Fibroblast of skin of right quadriceps (primary cell): ENCODE results near the gene TGFBR3.

ENCODE experiments used
- DNase-seq: peaks from one replicate; pipeline ENCODE4 v3.0.0-alpha.2; 2013

Gene TGFBR3

DNA sequence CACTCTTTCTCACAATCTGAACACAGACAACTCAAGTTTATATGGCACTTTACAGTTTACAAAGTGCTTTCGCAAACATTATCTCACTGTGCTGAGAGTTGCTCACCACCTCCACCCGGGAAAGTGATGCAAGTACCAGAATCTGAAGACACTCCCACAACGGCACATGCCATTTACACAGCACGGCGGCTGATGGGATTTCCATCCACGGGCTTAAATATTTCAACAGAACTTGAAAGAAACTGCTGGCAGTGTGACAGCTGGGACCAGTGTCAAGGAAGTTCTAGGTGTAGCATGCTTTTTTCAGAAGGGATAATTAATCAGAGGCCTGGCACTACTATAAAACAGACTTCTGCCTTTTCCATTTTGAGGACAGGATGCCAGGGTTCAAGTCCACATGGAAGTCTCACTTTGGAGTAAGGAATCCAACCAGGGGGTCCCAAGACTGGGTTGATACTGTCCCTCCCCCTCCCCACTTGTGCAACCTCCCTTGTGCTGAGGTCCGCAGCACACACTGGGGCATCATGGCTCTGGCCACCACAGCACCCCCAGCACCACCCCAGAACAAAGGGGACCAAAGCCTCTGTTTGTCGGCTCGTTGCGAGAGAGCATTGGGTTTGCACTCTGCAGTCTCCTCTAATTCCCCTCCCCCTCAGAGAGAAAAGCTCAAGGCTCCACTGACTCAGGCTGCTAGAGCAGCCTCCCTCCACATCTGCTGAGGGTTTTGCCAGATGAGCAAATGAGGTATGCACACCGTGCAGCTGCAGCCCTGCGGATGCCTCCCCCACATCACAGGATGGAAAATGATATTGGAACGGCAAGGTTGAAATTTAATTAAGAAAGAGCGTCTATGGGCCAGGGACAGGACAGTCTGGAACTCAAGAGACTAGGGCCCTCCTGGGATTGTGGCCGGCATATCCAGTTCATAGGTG is 154.9 kb downstream of the TGFBR3 start:
- DNase-seq = peak; percentile 79

DNA sequence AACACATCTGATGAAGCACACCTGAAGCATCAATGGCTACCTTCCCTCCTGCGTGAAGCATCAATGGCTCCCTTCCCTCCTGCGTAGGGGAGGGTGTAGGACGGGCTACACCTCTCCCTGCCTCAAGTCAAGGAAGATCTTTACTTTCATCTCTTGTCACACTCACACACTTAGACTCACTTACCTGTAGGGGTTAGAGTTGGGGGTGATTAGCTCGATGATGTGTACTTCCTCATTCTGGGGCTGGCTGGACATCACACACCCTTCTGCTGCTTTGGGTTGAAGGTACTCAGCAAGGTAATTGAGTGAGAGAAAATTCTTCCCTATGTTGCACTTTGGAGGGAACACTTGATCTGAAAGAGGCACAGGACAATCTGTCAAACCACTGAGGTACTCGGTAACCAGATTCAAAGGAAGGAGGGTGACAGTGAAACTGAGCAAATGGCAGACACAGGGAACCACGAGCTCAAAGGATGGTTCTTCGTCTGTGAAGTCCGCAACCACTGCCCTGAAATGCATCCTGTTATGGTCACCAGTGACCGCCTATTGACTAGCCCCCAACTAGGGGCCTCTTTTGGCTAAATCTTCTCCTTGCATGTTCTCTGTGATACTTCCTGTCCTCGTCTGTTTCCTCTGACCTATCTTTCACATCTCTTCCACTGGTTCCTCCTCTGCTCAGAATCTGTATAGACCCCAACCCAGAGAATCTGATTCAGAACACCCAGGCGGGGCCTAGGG is 156.2 kb downstream of the TGFBR3 start:
- DNase-seq = no peak

DNA sequence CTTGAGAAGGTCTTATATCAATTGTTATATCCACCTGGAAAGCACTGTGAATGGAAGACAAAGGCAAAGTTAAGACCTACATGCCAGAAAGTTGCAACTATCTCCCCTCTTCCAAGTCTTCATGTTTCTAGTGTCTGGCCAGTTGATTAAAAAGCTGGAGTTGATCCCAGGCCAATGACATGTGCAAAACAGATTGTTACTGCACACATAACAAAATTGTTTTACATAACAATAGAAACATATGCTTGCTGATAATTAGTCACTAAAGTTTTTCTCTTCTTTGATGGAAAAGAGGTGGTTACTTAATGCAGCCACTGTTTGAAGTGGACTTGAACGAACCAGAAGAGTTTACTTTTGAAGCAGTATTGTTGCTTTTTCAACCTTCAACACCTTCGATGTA is 158.2 kb downstream of the TGFBR3 start:
- DNase-seq = no peak

DNA sequence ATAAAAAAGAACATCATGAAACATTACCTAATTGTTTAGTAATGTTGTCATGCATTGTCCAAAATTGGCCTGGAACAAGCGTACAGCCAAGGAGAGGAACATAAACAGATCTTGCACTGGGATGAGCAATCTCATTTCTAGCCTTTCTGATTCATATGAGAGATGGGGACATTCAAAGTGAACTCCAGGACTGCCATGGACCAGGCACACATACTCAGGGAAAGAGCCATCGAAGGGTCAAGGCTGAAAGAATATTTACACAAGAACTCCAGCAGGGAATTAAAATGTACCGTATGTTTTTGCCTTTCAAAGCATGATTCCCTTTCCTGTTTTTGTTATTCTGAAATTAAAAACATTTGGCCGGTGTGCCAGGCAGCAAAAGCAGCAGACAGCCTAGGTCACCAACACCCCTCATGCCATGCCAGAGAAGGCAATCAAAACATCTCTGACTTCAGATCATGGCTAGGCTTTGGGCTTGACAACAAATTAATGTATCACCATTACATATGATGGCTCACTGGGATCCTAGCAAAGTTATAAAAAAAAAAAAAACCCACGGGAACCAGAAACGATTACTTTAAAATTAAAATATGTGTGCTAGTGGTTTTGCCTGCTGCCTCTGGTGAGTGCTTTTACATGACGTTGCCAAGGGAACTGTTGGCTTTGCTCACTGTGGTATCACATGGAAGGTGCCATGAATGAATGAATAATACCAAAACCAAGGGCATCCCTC is 159.8 kb downstream of the TGFBR3 start:
- peak; percentile 85 for DNase-seq

DNA sequence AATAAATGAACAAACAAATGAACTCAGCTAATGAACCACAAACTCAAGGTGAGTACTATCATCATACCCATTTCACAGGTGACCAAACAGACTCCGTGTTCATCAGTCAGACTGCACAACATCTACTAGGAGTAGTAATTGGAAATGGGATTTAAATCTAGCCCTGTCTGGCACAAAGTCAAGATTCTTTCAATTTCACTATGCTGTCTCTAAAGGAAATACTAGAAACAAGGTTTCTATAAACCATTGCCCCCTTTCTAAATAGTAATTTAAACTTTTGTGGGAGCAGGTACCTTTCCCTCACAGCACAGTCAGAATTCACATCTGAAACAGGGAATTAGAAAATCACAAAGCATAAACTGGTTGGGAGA is 160.3 kb downstream of the TGFBR3 start:
- DNase-seq = no peak

DNA sequence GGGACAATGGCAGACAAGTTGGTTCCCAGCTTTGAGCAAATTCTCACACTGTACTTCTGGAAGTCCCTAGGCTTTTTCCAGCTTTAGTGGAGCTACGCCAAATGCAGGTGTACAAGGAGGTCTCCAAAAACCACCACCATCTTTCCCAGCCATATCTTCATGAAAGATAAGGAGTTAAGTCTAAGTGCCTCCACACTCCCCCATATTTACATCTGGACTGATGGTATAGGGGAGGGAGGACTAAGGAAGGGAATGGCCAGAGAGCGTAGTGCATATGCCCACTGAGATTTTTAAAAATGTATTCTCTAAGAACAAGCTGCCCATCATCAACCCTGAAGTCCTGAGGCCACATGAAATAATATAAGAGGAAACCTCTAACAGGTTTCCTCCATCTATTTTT is 161.3 kb downstream of the TGFBR3 start:
- no peak for DNase-seq

DNA sequence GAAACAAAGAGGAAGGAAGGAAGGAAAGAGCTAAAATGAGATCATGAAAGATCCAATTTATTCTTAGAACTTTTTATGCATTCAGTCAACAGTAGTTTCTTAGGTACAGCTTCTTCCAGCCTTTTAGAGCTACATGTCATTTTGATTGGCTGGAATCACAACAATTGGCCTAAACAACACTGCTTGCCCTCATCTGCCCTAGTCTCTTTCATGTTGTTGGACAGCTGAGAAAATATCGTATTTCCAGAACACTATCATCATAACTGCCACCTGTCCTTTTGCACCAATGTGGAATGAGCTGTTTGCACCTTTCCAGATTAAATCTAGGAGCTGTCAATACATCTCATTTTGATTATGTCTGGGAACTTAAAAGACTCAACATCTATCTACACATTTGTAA is 161.7 kb downstream of the TGFBR3 start:
- DNase-seq = no peak

DNA sequence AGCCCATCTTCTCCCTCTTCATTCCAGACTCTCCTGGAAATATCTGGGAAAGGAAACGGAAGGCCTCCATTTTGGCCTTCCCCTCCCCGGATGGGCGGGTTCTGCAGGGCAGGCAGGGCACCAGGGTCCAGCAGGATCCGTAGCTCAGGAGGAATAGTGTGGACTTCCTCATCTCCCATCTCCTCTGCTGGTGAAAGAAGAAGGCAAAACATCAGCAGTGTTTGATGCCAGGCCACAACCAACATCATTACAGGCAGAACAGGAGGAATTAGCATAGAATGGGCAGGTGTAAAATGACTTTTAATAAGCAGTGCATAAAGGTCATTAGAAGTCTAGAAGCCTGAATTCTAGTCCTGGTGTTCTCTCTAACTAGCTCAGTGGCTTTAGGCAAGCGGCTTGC is 165.9 kb downstream of the TGFBR3 start:
- no peak for DNase-seq

DNA sequence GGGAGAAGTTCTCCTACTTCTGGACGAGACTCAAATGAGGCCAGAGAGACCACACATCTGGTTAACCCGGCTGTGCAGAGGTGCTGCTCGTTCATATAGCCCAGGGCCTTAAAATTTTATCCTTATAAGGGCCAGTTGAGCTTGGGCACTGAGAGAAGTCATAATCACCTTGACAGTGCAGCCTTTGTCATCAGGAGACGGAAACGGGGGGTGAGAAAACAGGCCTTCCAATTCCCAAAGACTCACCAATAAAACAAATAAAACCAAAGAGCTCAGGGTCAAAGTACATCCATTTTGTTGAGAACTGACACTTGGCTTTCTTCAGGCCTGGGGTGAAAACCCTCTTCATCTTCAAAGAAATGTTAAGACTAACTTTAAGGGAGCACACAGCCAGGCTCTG is 167.1 kb downstream of the TGFBR3 start:
- no peak for DNase-seq

DNA sequence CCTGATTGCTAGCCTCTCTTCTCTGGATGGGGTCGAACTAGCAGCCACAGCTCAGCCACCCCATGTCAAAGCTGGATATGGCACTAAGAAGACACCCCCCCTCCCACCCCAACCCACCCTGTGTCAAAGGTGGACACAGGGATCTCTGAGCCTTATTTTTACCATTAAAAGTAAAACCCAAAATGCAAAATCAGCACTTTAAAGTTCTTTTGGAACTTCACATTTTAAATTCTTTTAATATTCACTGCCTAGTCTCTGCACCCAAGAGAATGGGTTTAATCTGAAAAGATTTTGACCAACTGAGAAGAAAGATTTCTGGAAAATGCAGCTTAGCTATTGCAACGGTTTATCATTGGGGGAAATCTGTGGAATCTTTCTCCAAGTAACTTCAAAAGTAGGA is 167.6 kb downstream of the TGFBR3 start:
- DNase-seq = no peak

DNA sequence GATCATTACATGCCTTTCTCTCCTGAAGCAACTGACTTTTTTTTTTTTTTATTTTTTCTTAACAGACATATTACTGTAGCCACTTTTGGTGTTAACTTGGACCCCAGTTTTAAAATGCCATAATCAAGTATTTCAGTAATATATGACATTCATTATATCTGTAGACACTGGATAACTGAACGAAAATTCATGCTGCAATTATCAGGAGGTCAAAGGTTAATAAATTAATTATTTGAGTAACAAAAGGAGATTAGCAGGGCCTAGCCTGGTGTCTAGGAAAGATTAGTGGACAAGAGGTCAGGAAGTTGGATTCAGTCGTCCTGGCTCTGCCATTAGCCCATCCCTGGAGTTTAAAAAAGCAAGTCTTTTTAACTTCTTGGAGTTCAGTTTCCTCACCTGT is 168.1 kb downstream of the TGFBR3 start:
- no peak for DNase-seq

DNA sequence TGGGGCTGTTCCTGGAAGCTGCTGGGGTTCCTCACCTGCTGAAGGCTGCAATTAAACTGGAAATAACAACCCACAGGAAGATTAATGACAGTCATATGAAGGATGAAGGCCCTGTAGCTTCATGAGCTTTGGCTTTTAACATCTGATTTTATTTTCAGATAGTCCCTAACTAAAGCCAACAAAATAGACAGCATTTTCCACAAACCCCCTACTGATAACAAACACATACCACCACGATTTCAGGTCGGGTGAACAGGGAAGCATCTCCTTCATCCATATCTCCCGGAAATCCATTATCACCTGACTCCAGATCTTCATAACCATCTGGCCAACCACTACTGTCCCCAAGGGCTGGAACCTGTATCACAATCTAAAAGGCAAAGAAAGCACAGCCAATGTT is 169.6 kb downstream of the TGFBR3 start:
- DNase-seq = no peak

DNA sequence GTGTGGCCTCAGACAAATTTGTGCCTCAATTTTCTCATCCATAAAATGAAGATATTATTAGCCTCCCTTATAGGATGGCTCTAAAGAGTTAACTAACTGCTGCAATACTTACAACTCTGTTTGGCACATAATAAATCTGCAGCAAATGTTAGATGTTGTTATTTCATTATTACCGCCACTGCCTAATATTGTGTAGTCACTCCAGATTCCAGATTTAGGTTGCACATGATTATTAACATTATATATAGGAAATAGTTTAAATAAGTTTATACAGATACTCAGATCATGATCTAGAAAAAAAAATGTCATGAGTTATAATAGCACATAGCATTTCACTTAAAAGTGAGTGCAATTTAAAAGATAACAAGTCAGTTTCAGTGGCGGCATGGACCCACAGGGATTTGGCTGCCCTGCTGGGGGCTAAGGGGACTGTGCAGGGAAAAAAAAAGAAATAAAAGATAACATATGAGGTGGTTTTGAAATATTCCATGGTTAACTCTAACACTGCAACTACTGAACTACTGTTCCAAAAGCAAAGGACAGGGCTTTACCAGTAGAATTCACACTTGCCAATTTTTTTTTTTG is 170.4 kb downstream of the TGFBR3 start:
- no peak for DNase-seq

DNA sequence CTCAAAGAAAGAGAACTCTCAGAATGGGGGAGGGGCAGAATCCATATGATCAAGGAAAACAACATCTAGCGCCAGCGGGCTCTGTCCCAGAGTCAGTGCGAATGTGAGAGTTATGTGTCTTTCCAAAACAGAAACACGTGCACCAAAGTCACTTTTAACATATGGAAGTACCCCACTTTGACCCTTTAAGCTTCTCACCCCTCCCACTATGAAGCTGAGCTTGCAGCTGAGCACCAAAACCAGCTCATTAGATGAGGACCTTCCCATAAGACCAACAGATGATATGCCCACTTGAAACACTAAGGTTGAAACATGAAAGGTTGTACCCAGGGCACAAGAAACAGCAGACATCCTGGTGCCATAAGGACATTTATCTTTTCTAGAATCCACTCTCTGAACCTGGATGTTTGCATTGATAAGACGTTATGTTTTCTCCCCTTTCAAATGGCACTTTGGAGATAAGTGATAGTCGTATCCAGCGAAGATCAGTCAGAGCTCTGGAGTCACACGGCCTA is 171.0 kb downstream of the TGFBR3 start:
- no peak for DNase-seq

DNA sequence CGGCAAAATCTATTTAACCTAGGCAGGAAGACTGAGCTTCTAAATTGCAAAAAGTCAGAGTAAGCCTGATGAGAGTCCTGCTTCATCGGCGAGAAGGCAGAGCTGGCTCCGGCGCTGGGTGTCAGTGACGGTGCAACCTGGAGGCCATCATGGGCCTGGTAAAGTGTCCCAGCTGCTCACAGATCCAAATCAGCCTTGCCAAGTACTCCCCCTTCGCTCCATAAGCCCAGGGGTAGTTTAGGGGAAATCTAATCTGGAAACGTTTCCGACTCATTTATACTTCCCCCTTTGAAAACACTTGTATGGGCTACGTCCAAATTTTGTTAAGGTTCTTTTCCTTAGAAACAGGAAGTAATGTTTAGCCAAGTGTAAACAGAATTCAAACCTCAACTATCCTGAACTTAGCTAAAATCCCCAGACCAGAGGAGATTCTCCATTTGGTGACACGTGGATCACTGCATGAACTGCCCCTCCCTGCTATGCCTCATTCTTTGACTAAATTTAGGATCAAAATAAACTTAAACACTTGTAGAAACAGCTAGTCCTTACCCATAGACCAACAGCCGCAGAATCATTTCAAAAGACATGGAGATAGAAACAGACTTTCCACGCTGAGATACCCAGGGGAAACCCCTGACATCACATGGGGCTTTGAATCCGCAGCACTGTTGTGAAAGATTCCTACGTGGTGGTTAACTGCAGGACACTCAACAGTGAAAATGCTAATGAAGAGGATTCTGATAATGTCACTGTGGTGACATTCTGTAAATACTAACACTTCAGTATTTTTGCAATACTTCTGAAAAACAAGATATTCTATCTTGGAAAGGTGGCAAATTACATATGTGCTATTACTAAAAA is 172.7 kb downstream of the TGFBR3 start:
- DNase-seq = peak; percentile 11

DNA sequence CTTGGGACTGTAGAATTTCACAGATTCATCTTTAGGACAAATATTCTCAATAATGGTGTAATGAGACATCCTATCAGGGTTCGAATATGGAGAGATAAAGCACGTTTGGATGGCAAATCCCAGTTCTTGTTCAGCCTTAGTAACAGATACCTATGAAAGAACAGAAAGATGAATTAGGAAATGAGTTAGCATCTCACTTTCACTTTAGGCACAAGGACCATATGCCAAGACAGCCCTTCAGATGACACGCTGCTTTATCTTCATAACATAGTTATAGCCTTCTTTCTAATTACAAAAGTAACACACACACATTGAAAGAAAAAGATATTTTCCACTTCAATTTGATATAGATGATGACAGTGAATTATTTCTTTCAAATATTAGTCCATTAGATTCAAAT is 173.6 kb downstream of the TGFBR3 start:
- no peak for DNase-seq

DNA sequence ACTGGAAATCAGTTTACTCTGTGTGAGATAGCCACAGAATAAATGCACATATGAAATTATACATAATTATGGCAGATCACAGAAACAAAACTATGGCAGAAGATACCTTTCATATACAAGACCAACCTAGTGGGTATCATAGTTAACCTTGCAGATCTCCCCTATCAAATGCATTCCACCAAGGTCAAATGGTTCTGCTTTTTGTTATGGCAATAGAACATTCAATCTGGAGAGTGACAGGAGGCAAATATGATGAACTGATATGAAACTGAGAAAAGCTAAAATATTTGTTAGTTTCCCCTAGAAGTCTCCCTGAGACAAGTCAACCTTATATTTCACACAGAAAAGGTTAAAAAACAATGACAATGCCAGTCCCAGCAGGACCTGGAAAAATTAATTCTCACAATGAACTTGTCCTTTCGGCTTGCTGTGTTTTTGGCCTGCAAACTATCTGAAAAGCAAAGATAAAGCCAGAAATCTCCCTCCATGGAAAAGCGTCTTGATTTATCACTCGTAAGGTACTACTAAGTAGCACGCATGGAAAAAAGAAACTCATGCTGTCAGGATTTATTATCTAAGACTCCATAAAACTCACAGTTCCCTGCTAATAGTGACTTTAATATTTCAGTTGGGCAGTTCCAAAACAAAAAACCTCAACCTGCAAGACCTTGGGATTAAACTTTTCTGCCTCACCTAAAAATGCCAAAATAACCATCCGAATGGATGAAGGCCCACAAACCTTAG is 174.3 kb downstream of the TGFBR3 start:
- DNase-seq = no peak

DNA sequence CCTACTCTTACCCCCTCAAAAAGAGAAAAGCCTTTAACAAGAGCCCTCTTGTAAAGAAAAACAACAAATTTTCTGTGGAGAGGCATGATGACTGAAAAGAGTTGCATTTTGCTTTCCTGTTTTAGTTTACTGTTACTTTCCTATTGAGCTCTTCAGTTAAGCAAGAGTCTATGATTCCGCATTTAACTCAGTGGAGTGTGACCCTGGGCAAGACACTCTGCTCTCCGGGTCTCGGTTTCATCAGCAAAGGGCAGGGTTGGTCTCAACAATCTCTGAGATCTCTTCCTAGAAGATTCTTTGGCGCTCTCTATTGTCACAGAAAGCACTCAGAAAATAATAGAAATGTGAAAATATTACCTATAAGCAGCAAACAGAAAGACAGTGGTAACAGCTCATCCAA is 175.7 kb downstream of the TGFBR3 start:
- no peak for DNase-seq

DNA sequence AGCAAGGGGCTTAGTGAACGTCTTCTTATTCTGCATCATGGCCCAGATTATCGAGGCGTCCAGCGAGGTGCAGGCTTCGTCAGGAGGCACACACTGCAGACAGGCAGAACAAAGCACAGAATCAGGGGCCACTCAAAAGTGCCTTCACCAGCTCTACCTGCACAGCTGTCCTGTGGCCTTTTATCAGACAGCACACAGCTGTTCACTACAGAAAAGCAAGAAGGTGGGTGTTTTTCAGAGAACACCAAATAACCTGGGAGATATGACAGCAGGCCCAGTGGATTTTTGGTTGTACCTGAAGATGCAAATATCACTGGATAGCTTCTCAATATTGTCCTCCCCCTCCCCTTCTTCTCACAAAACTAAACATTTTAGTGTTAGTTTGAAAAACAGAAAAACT is 177.3 kb downstream of the TGFBR3 start:
- DNase-seq = no peak

DNA sequence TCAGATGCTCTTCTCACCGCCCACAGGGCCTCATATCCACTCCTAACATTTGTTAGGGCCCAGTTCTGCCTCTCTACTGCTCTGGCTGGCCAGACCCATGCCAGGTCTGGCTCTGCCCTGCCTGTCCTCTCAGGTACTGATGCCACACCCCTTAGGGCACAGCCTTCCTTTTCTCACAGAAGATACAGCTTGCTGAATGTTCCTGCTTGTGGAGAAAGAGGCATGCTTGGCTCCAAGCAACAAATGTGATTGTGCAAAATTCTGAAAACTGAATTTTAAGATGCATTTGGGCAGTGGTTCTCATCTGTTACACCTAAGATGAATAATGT is 178.1 kb downstream of the TGFBR3 start:
- DNase-seq = no peak

DNA sequence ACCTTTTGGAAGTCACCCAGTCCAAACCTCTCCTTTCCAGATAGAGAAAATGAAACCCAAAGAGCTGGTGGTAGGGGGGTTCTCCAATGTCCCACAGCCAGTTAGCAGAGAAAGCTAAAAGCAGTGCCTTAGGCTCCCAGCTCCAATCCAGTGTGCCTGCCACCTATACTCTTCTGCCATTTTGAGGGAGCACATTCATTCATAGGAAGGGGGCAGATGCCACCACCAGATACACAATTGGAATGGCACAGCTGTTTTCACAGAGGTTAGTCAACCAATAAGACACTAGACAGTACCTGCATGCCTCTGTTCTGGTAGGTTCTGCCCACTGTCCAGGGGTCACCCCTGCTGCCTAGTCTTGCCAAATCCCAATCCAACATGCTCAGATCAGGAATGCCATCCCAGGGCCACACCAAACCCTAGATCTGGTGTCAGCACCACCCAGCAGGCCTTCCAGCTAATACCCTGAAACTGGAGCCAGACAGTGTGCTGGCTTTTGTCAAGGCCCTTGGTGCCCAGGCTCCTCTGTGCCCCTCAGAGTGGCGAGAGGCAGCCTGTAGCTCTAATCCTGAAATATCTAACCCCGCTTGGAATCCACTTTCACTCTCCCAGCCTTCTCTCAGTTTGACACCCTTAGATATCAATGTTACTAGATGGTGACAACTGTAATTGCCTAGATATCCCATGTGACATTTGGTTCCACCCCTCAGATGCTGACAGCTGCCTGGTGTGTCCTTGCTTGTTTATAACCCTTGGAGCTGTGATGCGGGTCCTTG is 178.6 kb downstream of the TGFBR3 start:
- no peak for DNase-seq
